H4 (cell line): ENCODE measurements around the gene FBXO48. TPM values are rescaled to one million over a fixed set of nuclear protein-coding genes. Genes with fewer than 3 reads are reported as not detected.
A peak's percentile ranks its signal among the peaks of the same experiment; 100 is the strongest.
"Not testable (repeated sequence)": the region's sequence is repeated elsewhere in the genome, so short reads cannot be mapped to it uniquely, and the experiment has no call there.

Experiments
- DNase-seq: peaks from one replicate; pipeline ENCODE4 v3.0.0-alpha.2; 2015; ENCODE audit warnings: low spot score
- total RNA-seq: library from RNA; depleted of rRNA; stranded (reverse); fragments of >200 nt; shearing (Covaris generic); gene quantifications from 2 replicates; pipeline ENCODE4 v1.2.3, GENCODE V29; 2014; rRNA removed

FBXO48 gene, protein sequence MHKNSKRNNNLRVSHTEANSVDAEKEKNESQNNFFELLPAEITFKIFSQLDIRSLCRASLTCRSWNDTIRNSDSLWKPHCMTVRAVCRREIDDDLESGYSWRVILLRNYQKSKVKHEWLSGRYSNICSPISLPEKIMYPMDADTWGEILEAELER
- total RNA-seq: 0.31 and 0.72 TPM in 2 replicates

- DNase-seq: peak; percentile 98
Observed at GRCh38 chr2:68467077-68467960, at the start of gene FBXO48, which contains the start of gene APLF. Gene FBXO48 (minus strand): TSS chr2:68467294. CDS start chr2:68465145, 2,149 bp downstream. Gene APLF (plus strand): TSS chr2:68467585. CDS start chr2:68467732, 147 bp downstream.

- DNase-seq: no peak
Observed at GRCh38 chr2:68516051-68516955, 49.2 kb upstream of the FBXO48 start.

DNA sequence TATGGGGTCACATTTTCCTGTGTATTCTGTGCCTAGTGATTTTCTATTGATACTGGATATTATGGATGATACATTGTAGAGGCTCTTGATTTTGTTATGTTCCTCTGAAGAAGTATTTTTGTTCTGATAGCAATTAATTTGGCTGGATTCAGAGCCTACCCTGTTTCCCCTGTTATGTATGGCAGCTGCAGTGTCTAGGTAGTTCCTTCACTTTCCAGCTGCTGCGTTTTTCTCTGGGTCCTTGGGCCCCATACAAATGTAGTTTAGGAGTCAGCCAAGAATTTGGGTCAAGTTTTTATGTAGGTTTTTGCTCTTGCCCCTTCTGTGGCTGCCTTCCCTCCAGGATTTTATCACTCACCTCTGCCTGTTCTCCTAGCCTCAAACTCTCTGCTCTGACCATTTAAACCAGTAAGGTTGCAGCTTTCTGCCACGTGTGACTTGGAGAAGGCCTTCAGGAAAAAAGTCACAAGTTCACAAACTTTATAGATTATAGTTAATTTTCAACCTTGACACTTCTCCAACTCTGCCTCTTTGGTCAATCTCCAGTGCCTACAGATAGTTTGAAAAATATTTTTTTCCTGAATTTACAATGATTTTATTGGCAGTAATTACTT lies 47.3 kb upstream of the FBXO48 start:
- DNase-seq: no peak

DNA sequence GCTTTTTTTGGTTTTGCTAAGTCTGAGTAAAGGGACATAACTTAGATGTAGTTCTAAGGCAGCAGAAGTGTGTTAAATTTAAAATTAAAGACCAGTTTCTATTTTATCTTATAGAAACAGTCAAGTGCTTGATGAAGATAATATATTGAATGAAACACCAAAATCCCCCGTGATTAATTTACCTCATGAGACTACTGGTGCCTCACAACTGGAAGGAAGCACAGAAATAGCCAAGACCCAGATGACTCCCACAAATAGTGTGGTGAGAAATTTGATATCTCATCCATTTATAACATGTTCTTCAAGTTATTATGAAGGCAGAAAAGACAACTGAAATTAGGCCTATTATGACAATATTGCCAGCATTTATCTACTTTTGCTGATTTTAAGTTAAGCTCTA lies 45.9 kb upstream of the FBXO48 start:
- DNase-seq: no peak

DNA sequence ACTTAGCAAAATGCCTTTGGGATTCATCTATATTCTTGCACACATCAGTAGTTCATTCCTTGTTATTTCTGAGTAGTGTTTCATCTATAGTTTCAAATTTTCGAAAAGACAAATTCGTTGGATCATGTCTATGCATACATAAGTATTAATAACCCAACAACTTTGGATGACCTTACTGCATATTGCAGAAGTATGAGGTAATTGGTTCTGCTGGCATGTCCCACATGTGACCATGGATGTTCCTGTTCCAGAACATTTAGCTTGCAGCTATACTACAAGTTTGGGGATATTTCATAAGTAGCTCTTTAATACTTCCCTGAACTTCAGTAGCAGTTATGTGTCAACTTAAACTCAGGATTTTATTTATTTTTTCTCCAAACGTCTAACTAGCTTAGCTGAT lies 45.2 kb upstream of the FBXO48 start:
- DNase-seq: no peak

DNA sequence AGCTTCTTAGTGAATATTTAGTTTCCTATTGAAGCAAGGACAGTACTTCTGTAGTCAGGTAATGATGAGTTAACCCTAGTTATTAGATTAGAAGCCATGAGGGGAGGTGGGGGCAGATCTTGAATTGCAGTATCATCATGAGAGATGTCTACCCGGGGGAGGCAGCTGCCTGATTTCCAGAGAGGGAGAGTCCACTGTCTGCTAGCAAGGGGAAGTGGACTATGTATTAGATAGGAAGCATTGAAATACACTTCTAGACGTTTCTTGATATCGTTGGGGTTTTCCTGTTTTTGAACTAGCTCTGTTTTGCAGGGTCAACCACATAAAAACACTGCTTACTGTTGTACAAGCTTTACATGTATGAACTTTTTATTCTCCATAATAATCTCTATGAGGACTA lies 39.1 kb upstream of the FBXO48 start:
- DNase-seq: no peak

GRCh38 chr2:68505603-68506159 lies 38.6 kb upstream of the FBXO48 start:
- DNase-seq: no peak

DNA sequence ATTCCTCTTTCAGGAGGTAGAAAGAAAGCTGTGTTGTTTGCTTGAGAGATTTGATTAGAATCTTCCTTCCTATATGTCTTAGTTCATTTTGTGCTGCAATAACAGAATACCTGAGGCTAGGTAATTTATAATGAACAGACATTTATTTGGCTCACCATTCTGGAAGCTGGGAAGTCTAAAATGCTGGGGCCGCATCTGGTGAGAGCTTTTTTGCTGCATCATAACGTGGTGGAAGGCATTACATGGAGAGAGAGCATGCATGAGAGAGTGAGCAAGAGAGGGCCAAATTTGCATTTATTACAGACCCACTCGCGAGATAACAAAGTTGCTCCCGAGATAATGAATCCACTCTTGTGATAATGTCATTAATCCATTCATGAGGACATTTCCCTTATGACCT lies 34.7 kb upstream of the FBXO48 start:
- DNase-seq: no peak

DNA sequence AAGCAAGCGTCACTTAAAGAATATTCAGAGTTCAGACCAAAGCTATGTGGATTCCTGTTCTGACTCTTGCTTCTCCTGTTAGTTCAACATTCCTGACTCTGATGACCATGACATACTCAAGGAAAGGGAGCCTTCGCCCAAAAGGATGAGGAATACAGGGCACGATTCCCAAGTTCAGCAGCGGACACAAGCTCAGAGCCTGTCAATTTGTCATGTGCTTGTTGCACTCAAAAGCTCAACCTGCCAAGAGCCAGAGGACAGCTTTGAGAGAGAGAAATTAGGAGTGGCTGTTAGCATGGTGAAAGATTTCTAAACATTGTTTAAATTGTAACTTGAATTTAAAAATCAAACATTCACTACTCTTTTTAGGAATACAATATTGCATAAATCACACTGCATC lies 33.6 kb upstream of the FBXO48 start:
- DNase-seq: no peak

GRCh38 chr2:68499133-68499532 lies 32.0 kb upstream of the FBXO48 start:
- no peak for DNase-seq

DNA sequence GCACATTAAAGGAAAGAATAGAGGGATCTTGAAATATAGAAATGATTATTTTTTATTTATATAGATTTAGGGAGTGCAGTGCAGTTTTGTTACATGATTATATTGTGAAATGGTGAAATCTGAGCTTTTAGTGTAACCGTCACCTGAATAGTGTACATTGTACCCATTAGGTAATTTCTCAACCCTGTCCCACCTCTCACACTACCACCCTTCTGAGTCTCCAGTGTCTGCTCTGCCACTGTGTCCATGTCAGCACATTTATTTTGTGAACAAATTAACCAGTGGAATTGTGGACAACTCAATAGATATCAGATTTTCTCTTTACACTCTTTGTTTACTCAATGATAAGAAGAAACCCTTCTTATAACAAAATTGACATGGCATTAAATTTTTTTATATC lies 24.5 kb upstream of the FBXO48 start:
- no peak for DNase-seq

- no peak for DNase-seq
Observed at GRCh38 chr2:68489282-68489681, 22.2 kb upstream of the FBXO48 start.

DNA sequence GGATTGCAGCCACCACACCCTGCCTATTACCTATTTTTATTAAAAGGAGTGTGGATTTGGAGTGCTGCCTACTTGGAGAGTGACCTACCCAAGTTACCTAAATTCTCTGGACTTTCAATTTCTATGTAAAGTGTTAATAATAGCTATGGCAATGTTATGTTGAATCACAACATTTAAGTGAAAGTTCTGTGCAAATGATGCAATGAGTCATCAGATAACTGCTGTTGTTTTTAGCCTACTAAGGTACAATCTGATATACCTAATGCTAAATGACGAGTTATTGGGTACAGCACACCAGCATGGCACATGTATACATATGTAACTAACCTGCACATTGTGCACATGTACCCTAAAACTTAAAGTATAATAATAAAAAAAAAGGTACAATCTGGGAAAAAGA lies 21.5 kb upstream of the FBXO48 start:
- not testable (repeated sequence) for DNase-seq

GRCh38 chr2:68487773-68488355 lies 20.8 kb upstream of the FBXO48 start:
- DNase-seq: peak; percentile 19

DNA sequence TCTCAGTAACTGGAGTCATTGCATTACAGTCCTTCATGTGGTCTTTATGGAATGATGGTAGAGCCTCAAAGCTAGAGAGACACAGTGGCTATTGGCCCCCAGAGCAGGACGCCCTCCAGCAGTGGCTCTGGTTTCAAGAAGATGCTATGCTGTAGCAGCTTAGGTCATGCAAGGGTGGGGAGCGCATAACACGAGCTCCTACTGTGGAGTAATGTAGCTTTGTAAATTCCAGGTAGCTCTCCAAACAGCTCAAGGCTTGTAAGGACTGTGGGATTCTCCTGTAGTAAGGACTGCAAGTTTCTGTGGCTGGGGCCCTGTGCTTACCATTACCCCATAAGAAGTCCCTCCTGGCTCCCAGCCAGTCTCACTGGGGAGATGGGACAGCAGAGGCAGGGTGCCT lies 15.9 kb upstream of the FBXO48 start:
- DNase-seq: no peak

DNA sequence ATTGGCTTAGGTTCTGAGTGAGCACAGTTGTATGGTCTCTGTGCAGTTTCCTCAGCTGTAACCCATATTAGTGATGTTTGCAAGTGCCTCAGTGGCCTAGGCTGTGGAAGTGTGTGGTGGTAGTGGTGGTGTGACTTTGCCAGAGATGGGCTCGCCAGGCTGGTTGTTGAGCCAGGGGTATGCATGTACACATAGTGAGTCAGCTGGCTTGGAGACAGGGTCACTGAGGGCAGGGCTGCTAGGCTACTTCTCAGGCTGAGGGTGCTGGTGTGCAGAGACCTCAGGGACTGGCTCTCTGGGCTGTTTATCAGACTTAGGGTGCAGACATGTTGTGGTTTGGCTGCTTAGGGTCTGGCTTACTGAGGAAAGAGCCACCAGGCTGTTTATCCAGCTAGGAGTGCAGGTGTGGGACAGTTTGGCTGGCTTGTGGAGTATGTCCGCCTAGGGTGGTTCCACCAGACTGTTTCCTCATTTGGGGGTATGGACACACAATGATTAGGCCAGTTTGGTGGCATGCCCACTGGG lies 15.3 kb upstream of the FBXO48 start:
- DNase-seq: no peak

- DNase-seq: no peak
Observed at GRCh38 chr2:68478688-68479087, 11.6 kb upstream of the FBXO48 start.

DNA sequence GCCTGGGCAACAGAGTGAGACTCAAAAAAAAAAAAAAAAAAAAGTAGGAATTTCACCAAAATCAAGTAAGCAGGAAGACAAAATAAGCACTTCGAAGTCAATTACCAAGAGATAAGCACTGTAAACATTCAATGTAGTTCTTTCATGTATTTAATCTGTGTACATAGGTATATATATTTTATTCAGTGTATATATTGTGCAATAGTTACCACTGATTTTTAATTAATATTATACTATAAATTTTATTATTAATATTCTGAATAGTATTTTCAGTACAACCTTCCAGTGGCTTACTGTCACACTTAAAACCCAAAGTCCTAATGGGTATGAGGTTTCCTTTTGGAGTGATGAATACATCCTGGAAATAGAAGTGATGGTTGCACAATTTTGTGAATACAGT lies 9.4 kb upstream of the FBXO48 start:
- no peak for DNase-seq

- no peak for DNase-seq
Observed at GRCh38 chr2:68475576-68475975, 8.5 kb upstream of the FBXO48 start.

GRCh38 chr2:68475110-68475509 lies 8.0 kb upstream of the FBXO48 start:
- DNase-seq: no peak
